Lung (tissue), 12 donors: ENCODE results near the gene SYNM. TPM values are rescaled to one million over a fixed set of nuclear protein-coding genes. Genes with fewer than 3 reads are reported as not detected.
A peak's percentile ranks its signal among the peaks of the same experiment; 100 is the strongest.
"Not testable (repeated sequence)": the region's sequence is repeated elsewhere in the genome, so short reads cannot be mapped to it uniquely, and the experiment has no call there.

ENCODE experiments used
- ATAC-seq: fragments of 200-7000 bp; cut with Tn5 transposase; one replicate; pipeline ENCODE4 v1.9.1; 2020; ENCODE audit warnings: moderate number of reproducible peaks; ENCODE audit not compliant: insufficient read depth, low FRiP score
- DNase-seq, 3 donors: peaks; one replicate each; pipeline ENCODE4 v3.0.0-alpha.2; 2013 to 2017
- H3K27ac ChIP-seq, 2 donors: one replicate each; pipeline ENCODE4 v1.5.1; 2013; ENCODE audit warnings: mild to moderate bottlenecking in 2 of 2, moderate library complexity in 2 of 2, control low read depth in 1 of 2, inconsistent platforms in 1 of 2, low read depth in 1 of 2, low read length in 1 of 2
- H3K27me3 ChIP-seq, 3 donors: one replicate each; pipeline ENCODE4 v1.5.1; 2013; ENCODE audit warnings: low read length in 2 of 3; ENCODE audit not compliant: control insufficient read depth in 3 of 3, insufficient read depth in 3 of 3
- H3K36me3 ChIP-seq, 4 donors: one replicate each; pipeline ENCODE4 v1.5.1; 2013; ENCODE audit warnings: low read length in 4 of 4, mild to moderate bottlenecking in 1 of 4, moderate library complexity in 1 of 4; ENCODE audit not compliant: control insufficient read depth in 4 of 4, insufficient read depth in 4 of 4
- H3K4me1 ChIP-seq, 5 donors: one replicate each; pipeline ENCODE4 v1.5.1; 2013; ENCODE audit warnings: low read length in 5 of 5, mild to moderate bottlenecking in 2 of 5, moderate library complexity in 1 of 5; ENCODE audit not compliant: control insufficient read depth in 5 of 5, insufficient read depth in 5 of 5
- H3K4me3 ChIP-seq: one replicate; pipeline ENCODE4 v1.5.1; 2013; ENCODE audit warnings: mild to moderate bottlenecking, control low read depth, moderate library complexity
- H3K9ac ChIP-seq, 2 donors: one replicate each; pipeline ENCODE4 v1.5.1; 2013; ENCODE audit warnings: low read length in 2 of 2, control low read depth in 1 of 2; ENCODE audit not compliant: insufficient read depth in 1 of 2
- H3K9me3 ChIP-seq, 4 donors: one replicate each; pipeline ENCODE4 v1.5.1; 2013; ENCODE audit warnings: low read length in 3 of 4, mild to moderate bottlenecking in 1 of 4, moderate library complexity in 1 of 4; ENCODE audit not compliant: control insufficient read depth in 4 of 4, insufficient read depth in 3 of 4
- WGBS, 2 donors: extraction: QIAGEN DNeasy Blood & Tissue Kit; methylation state at CpG; one replicate each; pipeline ENCODE4 v1.1.7; 2013; 5-methylcytosine and 5-hydroxymethylcytosine counted together
- polyA plus RNA-seq, 2 donors: library from polyadenylated mRNA; stranded (reverse); fragments of 200-250 nt; gene quantifications; one replicate each; pipeline ENCODE4 v1.2.1, GENCODE V29; 2013
- total RNA-seq, 2 donors: library from RNA; depleted of rRNA in 1 of 2; stranded (reverse); fragments of >200 nt in 1 of 2; gene quantifications; one replicate each; pipeline ENCODE4 v1.2.1, GENCODE V29; 2014 to 2021
- TF ChIP-seq, protein P1 (sequence below): IDR thresholded peaks from 2 replicates; pipeline ENCODE4 v1.5.1; 2012; ENCODE audit warnings: mild to moderate bottlenecking; ENCODE audit errors: control extremely low read depth, extremely low read depth
- donor health status: control.
- donor health status: control.
- donor health status: Bipolar disorder and iron deficiency.
- donor health status: healthy.
- donor health status: DM: yes; HTN: yes; CAD: no.

Gene SYNM
- total and polyA plus RNA-seq, 4 donors = 5.3 to 21.3 (median 10.9) TPM

DNA sequence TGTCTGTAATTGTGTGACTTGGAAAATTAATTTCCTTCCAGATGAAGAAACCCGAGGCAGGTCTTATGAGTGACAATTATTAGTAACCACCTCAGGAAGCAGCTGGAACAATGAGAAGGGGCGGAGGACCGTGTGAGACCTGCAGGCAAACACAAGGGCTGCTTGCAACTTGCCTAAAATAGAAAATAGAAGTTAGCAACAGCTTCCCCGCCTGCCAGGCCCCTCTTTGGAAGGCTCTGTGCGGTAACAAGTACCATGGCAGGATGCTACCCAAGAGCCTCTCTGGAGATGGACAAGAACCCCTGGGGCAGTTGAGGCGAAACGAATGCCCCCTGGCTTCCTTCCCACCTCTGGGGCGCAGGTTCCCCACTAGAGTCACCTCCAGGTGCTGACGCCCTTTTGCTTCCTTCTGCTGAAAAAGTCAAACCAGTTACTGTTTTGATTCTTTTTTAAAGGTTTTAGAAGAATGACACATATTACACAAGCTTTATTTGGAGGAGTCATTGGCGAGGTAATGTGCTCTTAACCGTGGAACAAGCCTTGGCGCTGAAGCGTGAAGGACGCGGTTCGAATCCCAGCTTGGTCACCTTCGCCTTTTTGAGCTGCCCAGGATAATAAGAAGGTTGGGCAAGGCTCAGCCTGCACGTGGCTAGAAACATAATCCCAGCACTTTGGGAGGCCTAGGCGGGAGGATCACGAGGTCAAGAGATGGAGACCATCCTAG, 47.0 kb upstream of the SYNM start:
- H3K9ac ChIP-seq = no peak overlapping the region
- no peaks in the 10 kb centered on the region for H3K36me3 ChIP-seq
- H3K4me1 ChIP-seq = peaks cover 0 to 6% (median 0%) of the 10 kb centered on the region in 5 donors
- H3K27ac ChIP-seq = peak overlapping the region in 1 of 2 donors; percentile 17
- 55 to 59% methylated on average over 20 of the region's 20 CpGs for WGBS, 2 donors
- H3K27me3 ChIP-seq = peaks cover 0 to 6% (median 0%) of the 10 kb centered on the region in 3 donors
- H3K4me3 ChIP-seq = no peak overlapping the region
- ATAC-seq (no peak), DNase-seq (peak in 1 of 3 donors; percentile 34)
- H3K9me3 ChIP-seq = no peaks in the 10 kb centered on the region
- TF ChIP-seq, protein P1, sequence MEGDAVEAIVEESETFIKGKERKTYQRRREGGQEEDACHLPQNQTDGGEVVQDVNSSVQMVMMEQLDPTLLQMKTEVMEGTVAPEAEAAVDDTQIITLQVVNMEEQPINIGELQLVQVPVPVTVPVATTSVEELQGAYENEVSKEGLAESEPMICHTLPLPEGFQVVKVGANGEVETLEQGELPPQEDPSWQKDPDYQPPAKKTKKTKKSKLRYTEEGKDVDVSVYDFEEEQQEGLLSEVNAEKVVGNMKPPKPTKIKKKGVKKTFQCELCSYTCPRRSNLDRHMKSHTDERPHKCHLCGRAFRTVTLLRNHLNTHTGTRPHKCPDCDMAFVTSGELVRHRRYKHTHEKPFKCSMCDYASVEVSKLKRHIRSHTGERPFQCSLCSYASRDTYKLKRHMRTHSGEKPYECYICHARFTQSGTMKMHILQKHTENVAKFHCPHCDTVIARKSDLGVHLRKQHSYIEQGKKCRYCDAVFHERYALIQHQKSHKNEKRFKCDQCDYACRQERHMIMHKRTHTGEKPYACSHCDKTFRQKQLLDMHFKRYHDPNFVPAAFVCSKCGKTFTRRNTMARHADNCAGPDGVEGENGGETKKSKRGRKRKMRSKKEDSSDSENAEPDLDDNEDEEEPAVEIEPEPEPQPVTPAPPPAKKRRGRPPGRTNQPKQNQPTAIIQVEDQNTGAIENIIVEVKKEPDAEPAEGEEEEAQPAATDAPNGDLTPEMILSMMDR = no peak

GRCh38 chr15:99058421-99058870, 46.4 kb upstream of the SYNM start:
- Histone ChIP-seq H3K9ac (peak overlapping the region in 1 of 2 donors; percentile 61), H3K4me1 (peaks cover 0 to 6% (median 0%) of the 10 kb centered on the region in 5 donors), H3K27me3 (peaks cover 0 to 7% (median 0%) of the 10 kb centered on the region in 3 donors), H3K9me3 (no peaks in the 10 kb centered on the region), H3K4me3 (no peak overlapping the region), H3K36me3 (no peaks in the 10 kb centered on the region), H3K27ac (peak overlapping the region in 1 of 2 donors; percentile 17)
- TF ChIP-seq, protein P1 = no peak
- ATAC-seq (no peak), DNase-seq (no peak)
- WGBS, 2 donors = 49 to 56% methylated on average over 24 to 27 of the region's 27 CpGs

- Histone ChIP-seq H3K36me3 (no peaks in the 10 kb centered on the region), H3K9me3 (no peaks in the 10 kb centered on the region), H3K27me3 (peaks cover 0 to 4% (median 0%) of the 10 kb centered on the region in 3 donors), H3K9ac (peak overlapping the region in 1 of 2 donors; percentile 67), H3K4me3 (peak overlapping the region; percentile 36), H3K27ac (peak overlapping the region in 1 of 2 donors; percentile 76), H3K4me1 (peaks cover 0 to 6% (median 0%) of the 10 kb centered on the region in 5 donors)
- DNase-seq = peak; percentile 88 to 89 (median 89)
- TF ChIP-seq, protein P1 = peak; percentile 55
- WGBS, 2 donors = 7 to 13% methylated on average over 43 to 86 of the region's 86 CpGs
- ATAC-seq = peak; percentile 97
Measured at GRCh38 chr15:99059010-99059981, 45.6 kb upstream of the SYNM start.

- not testable (repeated sequence) for H3K4me3 ChIP-seq, H3K4me1 ChIP-seq, H3K36me3 ChIP-seq, H3K27ac ChIP-seq, H3K9me3 ChIP-seq, H3K9ac ChIP-seq, DNase-seq, H3K27me3 ChIP-seq, ATAC-seq
- 96 to 99% methylated on average over 18 of the region's 18 CpGs for WGBS, 2 donors
Measured at GRCh38 chr15:99060186-99060585, 44.7 kb upstream of the SYNM start.
